ENCODE results near the gene TNRC18.

Gene TNRC18

DNA sequence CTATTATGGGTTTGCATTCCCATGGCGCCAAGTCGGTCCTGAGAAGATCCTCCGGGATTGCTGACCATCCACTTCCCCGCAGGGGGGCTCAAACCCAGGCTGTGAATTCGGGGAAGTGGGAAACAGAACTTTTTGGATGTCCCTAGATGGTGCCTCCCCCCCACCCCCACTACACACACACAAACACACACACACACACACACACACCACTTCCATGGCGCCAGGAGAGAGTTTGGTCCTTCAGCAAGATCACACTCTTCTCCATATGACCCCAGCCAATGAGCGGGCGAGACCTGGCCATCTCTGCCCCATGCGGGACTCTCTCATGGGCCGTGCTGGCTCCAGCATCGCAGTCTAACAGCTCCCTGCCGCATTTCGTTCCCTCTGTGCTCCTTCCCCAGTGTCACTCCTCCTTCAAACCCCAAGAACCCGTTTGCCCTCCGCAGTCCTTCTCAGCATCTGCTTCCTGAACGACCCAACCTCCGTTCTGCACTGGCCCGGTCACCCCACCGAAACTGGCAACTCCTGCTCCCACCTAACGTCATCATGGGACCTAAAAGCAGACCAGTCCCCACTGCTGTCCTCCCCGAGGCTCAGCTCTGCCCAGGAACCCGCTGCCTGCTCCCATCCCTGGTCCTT lies 32.1 kb upstream of the TNRC18 start:
- no peak overlapping the region for H3K27ac ChIP-seq
- no peak for TF ChIP-seq CTCF (conservative IDR thresholded peaks at IDR 0.05)

DNA sequence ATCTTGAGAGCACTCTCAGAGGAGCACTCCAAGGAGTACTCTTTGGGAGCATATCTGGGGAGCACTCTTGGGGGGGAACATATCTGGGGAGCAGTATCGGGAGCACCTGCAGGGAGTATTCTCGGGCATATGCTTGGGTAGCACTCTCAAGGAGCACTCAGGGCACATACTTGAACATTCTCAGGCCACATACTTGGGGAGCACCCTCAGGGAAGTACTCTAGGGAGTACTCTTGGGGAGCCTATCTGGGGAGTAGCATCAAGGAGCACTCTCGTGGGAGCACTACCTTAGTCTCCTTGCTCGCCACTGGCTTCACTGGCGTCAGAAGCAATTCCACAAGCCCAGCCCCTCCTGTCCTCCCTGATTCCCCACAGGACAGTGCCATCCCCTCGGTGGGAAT lies 31.5 kb upstream of the TNRC18 start:
- H3K27ac ChIP-seq = no peak overlapping the region
- TF ChIP-seq CTCF (conservative IDR thresholded peaks at IDR 0.05) = no peak

DNA sequence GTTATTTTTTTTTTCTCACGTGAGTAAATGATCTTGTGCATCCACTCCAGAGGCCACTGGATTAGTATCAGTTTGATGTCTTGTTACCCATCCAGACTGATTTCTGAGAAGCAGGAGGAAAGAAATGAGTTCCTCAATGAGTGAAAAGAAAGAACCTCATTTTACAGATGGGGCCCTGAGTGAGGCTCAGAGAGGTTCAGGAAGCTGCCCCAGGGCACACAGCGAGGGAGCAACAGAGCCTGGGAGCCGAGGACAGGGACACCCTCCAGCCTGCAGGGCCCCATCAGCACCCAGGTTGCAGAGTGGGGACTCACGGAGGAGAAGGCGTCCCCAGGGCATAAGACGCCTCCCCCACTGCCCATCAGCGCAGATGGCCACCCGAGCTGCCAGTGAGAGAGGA lies 30.9 kb upstream of the TNRC18 start:
- no peak overlapping the region for H3K27ac ChIP-seq
- no peak for TF ChIP-seq CTCF (conservative IDR thresholded peaks at IDR 0.05)

GRCh38 chr7:5453566-5454075 lies 30.0 kb upstream of the TNRC18 start:
- H3K27ac ChIP-seq = no peak overlapping the region
- TF ChIP-seq CTCF (conservative IDR thresholded peaks at IDR 0.05) = no peak

- H3K27ac ChIP-seq = no peak overlapping the region
- TF ChIP-seq CTCF (conservative IDR thresholded peaks at IDR 0.05) = no peak
Observed at GRCh38 chr7:5452937-5453540, 29.4 kb upstream of the TNRC18 start.

GRCh38 chr7:5452470-5452899 lies 28.9 kb upstream of the TNRC18 start:
- no peak overlapping the region for H3K27ac ChIP-seq

GRCh38 chr7:5451391-5451790 lies 27.8 kb upstream of the TNRC18 start:
- no peak for TF ChIP-seq CTCF (conservative IDR thresholded peaks at IDR 0.05)

More at GRCh38 chr7:5452470-5452899, 28.9 kb upstream of the TNRC18 start:
- no peak for TF ChIP-seq CTCF (conservative IDR thresholded peaks at IDR 0.05)

More at GRCh38 chr7:5451391-5451790, 27.8 kb upstream of the TNRC18 start:
- H3K27ac ChIP-seq = no peak overlapping the region

Measured in VCaP (cell line).